Activated CD8-positive, alpha-beta memory T cell treated with anti-CD3 and anti-CD28 coated beads for 36 hours (primary cell): ENCODE results near the gene SMPX. TPM values are rescaled to one million over a fixed set of nuclear protein-coding genes. Genes with fewer than 3 reads are reported as not detected.

ENCODE experiments used
- CTCF ChIA-PET: fragments of 350-600 bp; sonication (Branson Sonifier 250); formaldehyde crosslinking; loops from one replicate; lab custom pipeline; 2021; ENCODE audit warnings: antibody characterized with exemption; lab: Charles Lee
- POLR2A ChIA-PET: fragments of 350-600 bp; sonication (Branson Sonifier 250); formaldehyde crosslinking; loops from one replicate; lab custom pipeline; 2021; ENCODE audit warnings: antibody characterized with exemption; lab: Charles Lee
- total RNA-seq, 2 experiments: library from RNA; stranded (reverse); gene quantifications; one replicate each; pipeline ENCODE4 v1.2.3, GENCODE V29; 2021

The SMPX gene
- total RNA-seq, 2 experiments from 2014 or later = not detected

DNA sequence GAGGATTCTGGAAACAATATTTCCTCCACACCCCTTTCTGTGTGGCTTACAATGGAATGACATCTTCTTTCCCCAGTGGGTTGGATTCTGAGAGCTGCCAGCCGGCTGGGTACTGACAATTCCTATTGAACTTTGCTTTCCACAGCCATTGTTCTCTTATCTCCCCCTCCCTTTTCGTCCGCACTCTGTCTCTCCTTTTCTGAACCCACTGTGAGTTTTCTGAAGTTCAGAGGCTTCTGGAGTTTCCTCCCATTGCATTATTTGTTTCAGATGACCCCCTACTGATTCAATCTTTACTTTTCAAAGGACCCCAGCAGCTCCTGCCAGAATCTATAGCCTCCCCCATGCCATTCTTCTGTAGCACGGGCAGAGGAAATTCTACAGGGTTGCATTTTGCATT is 10.4 kb downstream of the SMPX start:
- CTCF ChIA-PET = no interaction called here
- POLR2A ChIA-PET = no interaction called here

DNA sequence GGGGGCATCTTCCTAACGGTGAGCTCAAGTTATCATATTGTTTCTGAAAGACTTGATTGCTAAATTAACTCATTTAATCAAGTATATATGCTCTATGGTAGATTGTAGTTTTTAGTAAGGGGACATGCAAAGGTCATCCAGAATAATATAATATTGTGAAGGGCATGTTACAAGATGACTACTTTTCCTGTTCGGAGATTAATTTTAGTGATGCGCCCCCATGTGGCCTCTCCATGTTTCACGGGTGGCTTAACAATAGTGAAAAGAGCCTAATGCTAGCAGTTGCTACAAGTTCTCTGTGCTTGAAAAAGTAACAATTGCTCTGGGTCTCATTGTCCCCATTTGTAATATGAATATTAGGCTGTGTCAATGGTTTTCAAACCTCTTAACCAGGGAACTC is 12.2 kb downstream of the SMPX start:
- CTCF ChIA-PET = no interaction called here
- POLR2A ChIA-PET = no interaction called here

DNA sequence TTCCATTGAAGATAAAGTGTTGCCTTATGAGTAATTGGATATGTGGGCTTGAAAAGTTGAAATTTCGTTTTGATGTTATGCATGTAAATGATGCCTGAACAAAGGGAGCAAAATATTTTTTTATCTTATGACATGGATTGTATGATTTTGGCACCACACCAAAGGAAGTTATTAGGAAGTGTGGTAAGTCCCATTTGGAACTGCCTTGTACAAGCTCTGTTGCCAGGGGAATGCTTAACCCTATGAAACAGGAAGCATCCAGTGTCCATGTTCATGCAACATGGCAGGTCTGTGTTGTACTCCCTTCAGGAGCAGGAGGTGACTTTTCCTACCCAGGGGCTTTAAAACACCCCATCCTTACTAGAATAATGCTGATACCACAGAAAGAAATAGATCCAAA is 13.2 kb downstream of the SMPX start:
- POLR2A ChIA-PET = no interaction called here
- CTCF ChIA-PET = no interaction called here

DNA sequence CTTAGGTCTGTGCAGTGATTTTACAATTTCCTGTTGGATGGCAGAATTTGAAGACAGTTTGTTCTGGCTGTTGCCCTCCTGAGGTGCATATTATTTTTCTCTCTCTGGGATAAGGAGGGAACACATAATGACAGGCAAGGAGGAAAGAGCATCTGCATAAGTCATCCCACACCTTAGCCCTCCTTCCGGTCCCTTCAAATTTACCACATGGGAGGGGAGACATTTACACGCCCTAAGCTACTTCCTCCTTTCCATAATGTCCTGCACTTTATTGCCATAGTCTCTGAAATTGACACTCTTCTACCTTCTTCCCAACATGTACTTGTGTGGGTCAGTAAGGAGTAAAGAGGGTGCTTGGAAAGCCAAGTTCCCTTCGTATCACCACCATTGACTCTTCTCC is 13.9 kb downstream of the SMPX start:
- CTCF ChIA-PET = no interaction called here
- POLR2A ChIA-PET = no interaction called here

DNA sequence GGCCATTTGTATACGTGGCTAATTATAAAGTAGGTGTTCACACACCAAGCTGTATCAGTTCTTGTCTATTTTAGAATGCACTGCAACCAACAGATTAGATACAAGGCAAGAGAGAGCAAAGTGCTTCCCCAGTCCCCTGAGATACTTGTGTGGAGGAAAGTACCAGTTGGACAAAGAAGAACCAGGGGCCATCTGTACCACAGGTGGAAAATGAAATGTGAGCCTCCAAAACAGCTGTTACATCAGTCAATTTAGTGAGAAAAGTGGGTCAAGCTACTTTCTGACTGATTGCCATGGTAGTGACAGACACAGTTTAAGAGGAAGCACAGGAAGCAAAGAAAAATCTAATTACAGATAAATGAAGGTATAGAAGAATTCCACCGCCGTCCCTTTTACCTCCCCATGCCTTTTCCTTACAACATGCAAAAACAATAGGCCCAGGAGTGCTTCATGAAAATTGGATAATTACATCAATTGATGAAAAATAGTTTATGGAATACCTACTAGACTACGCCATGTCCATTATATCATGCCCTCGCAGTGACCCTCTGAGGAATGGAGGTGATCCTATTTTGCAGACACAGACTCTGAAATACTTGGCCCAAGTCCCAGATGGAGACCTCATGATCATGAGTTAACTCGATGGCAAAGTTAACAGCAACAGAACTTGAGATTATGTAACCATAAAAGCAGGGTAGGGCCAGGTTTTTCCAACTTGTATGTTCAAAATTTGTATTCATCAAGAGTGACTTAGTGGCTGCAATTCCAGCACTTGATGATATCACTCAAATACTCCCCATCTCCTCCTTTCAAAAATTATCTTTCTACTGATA is 15.8 kb downstream of the SMPX start:
- ChIA-PET POLR2A (no interaction called here), CTCF (no interaction called here)

DNA sequence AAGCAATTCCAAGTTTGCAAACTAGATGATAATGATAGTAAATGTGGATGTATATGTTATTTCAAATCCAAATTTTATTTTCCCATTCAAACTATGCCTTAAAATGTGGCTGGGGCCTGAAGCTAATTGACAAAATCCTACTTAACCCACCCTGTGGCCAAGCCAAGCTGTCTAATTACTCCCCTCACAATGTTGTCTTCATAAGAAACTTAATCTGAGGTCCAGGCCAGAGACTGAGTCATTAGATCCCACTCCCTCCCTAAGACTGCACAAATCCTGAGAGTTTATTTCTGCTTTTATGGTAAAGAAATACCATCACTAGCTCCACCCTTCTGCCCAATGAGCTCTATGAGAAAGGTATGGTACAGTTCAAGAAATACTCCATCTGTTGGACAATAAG is 16.6 kb downstream of the SMPX start:
- POLR2A ChIA-PET = no interaction called here
- CTCF ChIA-PET = no interaction called here

DNA sequence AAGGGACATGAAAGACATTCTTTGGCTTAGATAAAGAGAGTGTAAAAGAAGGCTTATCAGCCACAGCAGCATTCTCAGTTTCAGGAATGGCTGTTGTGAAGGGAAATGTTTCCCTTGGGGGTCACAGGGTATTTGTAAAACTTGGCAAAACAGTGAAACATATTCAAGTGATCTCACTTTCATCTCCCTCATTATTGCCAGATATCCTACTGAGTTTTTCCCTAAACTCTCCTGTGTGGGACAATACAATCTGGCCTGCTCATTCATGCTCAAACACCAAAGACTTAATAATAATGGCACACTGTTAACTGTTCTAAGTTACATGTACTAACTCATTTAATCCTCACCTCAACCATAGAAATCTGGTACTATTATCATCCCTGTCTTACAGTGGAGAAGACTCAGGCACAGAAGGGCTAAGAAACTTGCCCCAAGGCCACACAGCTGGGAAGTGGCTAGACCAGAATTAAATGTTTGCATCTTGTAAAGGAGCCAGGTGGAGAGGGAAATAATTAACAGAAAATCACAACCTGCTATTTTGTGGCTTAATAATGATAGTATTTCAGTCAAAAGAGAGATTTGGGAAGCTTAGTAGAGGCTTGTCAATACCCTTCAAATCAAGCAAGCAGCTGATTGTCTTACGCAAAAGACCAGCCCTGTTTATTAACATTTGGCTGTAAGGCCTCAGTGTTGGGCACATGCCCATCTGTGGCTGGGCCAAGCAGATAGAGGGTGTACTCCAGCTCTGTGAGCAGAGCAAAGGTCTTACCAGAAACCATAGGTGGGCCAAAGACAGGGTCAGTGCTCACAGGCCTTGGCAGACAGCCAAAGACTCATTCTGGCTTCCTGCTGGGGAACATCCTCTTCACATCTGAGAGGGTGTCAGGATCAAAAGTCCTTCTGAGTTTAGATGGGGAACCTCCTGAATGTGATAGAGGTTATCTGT is 17.3 kb downstream of the SMPX start:
- CTCF ChIA-PET = no interaction called here
- POLR2A ChIA-PET = no interaction called here

DNA sequence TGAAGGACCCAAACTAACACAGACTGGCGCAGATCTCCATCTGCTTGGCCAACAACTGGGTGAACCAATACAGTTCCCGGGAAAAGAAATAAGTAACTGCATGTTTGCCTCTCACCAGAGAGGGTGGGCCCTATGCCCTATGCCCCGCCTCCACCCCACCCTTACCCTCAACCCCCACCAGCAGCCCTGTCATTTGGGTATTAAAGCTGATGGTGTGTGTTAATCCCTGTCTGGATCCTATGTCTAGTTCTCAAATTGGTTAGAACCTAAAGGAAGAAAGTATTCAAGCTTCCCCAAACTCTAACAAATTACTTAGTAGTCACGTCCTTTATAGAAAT is 19.0 kb downstream of the SMPX start:
- POLR2A ChIA-PET = no interaction called here
- CTCF ChIA-PET = no interaction called here

DNA sequence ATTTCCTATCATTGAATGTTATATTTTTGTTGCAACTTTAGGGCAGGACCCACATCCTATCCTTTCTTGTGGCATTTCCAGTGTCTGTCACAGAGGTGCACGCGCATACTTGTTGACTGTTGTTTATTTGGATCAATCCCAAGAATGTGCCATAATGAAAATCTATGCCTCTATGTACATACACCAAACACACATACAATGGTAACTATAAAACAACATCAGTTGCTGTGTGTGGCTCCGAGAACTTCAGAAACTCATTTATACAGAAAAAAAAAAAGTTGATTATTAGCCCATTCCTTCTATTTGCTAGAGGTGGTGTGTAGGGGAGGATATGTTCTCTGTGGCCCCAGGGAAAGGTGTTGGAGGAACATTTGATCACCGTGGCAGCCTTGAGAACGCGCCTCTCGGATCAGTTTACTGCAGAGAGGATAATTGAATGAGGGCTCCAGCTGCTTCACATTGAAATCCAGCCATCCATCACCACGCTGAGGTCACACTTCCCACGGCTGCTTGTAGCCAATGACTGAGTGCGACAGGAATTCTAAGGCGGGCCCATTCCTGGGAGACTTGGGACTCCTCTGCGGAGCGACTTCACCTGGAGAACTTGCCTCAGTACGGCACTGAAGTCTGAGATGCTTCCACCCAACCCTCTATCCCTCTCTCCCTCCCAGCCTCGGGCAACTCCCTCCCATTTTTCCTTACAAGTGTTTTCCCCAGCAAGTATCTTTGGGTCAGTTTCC is 19.5 kb downstream of the SMPX start:
- ChIA-PET CTCF (no interaction called here), POLR2A (no interaction called here)

DNA sequence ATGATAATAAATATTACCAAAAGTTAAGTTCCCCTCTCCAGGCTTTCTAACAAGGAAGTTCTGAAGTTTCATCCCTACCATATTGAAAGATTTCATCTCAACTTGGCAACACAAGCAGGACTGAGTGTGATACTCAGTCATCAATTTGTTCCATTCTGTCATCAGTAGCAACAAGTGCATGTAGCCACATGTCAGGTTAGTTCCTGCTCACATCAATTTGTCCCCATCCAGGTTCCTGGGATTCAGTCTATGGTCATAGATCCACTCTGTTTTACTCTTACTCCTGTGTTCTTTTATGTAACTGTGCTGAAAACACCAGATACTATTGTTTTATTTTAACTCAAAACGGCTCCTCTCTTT is 22.2 kb downstream of the SMPX start:
- CTCF ChIA-PET = no interaction called here
- POLR2A ChIA-PET = no interaction called here

DNA sequence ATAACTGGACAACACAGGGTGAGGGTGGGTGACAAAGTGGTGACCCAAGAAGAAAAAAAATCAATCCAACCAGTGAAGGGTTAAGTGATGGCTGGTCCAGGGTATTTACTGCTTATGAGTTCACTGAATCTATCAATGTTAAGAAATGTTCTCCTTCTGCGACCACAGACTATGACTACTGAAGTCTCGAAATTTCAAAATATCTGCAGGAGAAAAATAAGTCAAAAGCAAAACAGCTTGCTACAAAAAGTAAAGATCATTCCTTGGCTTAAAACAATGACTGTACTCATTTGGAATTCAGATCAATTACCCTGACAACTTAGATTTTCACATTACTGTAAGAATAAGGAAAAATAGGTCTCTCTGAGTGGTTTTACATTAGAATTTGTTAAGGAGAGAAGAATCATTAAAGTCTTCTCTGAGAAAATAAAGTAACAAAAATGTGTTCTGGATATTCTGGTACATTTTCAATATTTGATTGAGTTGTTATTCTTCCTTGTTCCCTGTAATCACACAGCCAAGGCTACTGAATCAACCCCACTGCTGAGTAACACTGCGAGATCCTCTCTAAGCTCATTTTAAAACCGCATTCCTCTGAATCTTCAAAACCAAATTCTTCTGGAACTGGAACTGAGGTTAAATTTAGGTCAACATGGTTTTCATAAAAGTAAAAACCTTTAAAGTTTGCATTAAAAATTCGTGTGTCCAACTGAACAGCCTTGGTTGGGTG is 22.7 kb downstream of the SMPX start:
- CTCF ChIA-PET = no interaction called here

DNA sequence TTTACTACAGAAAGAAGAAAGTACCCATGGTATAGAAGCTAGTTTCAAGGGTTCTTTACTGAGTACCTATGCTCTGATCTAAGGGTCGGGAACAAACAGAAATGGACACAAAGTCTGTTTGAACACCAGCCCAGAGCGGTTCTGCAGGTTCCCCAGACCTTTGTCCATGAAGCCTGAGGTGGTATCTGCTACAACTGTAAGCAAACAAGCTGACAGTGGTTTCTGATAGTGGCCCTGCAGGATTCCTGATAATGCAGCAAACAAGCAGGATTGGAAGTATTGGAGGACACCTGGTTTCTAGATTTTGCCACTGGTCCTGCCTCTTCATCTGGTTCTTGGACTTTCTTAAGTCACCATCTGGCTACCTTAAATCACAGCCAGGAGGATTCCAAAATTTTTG is 23.7 kb downstream of the SMPX start:
- CTCF ChIA-PET = no interaction called here

More for the DNA sequence above, 22.7 kb downstream of the SMPX start:
- POLR2A ChIA-PET = no interaction called here

DNA sequence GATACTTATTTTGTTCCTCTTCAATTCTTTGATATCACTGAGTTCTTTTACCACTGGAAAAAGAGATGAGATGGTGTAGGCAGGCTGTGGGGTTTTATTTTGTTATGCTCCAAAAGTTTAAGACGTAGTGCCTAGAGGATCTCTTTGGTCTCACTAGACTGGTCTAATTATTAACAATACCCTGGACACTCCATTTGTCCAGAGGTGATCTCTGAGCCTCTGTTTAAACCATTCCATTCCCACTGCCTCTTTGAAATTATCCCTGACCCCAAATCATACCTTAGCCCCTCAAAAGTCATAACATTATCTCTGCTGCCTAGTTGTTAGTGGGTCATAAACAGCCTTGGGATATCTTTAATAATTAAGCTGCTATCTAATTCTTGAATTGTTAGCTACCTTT is 24.2 kb downstream of the SMPX start:
- CTCF ChIA-PET = no interaction called here

More for the DNA sequence above, 23.7 kb downstream of the SMPX start:
- POLR2A ChIA-PET = no interaction called here

DNA sequence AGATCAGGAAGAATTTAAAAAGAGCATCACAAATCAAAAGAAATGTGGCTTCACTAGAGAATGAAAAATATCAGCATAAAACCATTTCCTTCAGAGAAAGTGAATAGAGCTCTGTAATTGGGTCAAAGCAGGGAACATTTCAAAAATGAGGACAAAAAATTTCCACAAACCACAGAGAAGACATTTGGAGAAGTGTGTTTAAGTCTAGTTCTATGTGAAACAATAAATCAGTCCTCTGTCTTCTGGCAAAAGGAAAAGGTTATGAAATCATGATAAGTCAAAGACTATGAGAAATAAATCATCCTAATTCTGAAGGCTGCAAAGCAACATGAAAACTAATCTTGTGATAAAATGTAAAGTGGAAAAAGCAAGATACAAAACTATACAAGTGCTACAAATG is 27.9 kb downstream of the SMPX start:
- ChIA-PET CTCF (interaction anchor here (0.6 kb wide), 1 partner anchor 1044 kb away, joined by 3 read pairs; no protein-coding TSS in a partner anchor), POLR2A (no interaction called here)

More for the DNA sequence above, 24.2 kb downstream of the SMPX start:
- POLR2A ChIA-PET = no interaction called here

DNA sequence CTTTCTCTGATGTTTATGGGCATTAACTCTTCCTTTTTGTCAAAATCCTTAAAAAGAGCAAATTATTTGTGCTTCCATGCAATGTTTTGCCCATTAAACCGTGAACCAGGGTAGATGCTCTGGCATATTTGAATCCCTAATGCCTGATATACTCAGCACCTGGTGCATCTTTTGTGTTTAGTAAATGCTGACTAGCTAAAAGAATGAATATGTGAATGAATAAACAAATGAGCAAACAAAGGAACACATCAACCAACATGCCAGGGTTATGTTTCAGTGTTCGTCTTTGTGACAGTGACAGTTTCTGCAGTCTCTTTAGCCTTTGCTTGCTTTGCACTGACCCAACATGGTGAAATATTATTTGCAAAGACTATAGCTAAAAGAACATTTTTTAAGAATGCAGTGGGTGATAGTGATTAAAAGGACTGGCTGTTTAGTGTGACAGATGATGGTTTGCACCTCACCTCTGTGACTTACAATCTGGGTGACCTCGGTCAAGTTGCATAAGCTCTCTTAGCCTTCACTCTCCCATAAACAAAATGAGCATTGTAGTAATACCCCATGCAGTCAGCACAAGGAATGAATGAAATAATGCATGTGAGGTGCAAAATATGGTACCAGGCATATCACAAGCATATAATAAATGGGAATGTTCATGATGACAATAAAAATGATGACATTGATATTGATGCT is 29.5 kb downstream of the SMPX start:
- ChIA-PET CTCF (no interaction called here), POLR2A (no interaction called here)

DNA sequence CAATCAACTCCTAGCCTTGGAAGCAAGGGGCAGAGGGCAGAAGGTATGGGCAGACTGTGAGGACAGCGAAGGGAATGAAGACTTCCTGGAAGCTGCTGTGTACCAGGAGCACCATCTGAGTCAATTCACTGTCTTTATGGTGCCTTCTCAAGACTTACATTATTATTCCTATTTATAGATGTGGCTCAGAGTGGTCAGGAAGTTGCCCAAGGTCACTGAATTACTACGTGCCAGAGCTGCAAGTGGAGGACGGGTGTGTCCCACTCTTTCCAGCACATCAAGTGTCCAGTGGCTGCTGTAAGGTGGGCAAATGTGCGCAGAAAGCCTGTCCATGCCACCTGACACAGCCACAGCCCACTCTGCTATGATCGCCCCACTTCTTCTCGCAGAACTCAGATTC is 32.0 kb downstream of the SMPX start:
- CTCF ChIA-PET = no interaction called here
- POLR2A ChIA-PET = no interaction called here

DNA sequence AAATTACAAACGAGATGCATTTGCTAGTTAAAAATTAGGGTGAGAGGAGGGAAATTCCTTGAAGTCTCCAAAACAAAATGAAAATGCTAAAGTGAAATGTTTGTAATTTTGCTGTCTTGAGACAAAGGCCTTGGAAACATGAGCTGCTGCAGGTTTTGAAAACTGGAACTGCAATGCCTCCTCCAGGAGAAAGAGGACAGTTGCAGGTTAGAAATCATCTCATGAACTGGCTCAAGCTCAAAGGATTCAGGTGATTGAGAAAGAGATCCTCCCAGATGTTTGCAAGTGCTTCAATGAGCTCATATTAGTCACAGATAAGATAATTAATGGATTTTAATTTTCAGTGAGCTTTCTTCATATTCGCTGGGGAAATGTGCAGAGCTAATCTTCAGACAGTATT is 32.4 kb downstream of the SMPX start:
- POLR2A ChIA-PET = no interaction called here
- CTCF ChIA-PET = no interaction called here

DNA sequence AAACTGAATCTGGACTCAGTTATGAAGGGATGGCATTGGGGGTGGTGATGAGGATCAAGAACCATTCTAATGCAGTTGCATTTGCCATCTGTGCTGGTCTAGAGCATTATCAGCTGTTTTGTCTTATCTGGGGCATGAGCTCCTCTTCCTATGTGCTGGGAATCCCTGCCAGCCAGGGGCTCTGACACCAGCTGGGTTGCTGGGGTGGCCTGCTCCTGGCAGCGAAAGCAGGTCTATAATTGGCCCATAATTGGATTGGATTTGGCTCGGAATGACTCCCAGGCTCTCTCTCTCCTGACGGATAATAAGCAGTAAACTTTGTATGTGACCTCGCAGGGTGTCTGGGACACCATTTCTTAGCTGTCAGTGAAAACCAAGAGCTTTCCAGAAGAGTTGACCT is 34.1 kb downstream of the SMPX start:
- POLR2A ChIA-PET = no interaction called here
- CTCF ChIA-PET = no interaction called here

DNA sequence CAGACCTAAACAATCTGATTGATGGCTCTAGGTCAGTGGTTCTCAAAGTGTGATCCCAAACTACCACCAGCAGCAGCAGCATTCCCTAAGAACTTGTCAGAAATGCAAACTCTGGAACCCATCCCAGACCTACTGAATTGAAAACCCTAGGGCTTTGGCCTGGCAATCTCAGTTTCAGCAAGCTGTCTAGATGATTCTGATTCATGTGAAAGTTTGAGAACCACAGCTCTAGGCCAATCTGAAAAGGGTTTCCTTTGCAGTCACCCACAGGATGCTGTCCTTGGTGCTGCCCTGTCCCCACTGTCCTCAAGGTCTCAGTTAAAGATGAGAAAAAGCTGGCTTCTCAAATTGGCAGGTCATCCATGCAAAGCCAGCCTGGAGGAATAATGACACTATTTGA is 34.8 kb downstream of the SMPX start:
- POLR2A ChIA-PET = no interaction called here

More for the DNA sequence above, 34.8 kb downstream of the SMPX start:
- CTCF ChIA-PET = no interaction called here
